Measurements from ENCODE around the gene PLEKHM3.

GRCh38 chr2:207944979-207945600, 80.2 kb downstream of the PLEKHM3 start:
- TF ChIP-seq ZNF18 (tag by site-specific recombination; IDR thresholded peaks at IDR 0.05), result no peak
- no peak for TF ChIP-seq YY2 (tag by site-specific recombination; IDR thresholded peaks at IDR 0.05)
- no peak for TF ChIP-seq CTCF (tag by site-specific recombination; IDR thresholded peaks at IDR 0.05)
- TF ChIP-seq BCL11A (tag by site-specific recombination; IDR thresholded peaks at IDR 0.05; ENCODE audit: low read depth), result no peak
- TF ChIP-seq ZNF629 (tag by site-specific recombination; IDR thresholded peaks at IDR 0.05), result no peak
- no peak for TF ChIP-seq ZNF174 (tag by site-specific recombination; IDR thresholded peaks at IDR 0.05)
- TF ChIP-seq ZNF510 (tag by site-specific recombination; IDR thresholded peaks at IDR 0.05; ENCODE audit: insufficient replicate concordance), result no peak
- TF ChIP-seq YY1 (tag by site-specific recombination; IDR thresholded peaks at IDR 0.05), result no peak
- TF ChIP-seq ZBTB11 (tag by site-specific recombination; conservative IDR thresholded peaks at IDR 0.05; ENCODE audit: low read depth), result no peak
